HG03039 (cell line): Measurements from ENCODE around the gene RPP30.

Experiments used
- ATAC-seq: cut with Tn5 transposase; IDR thresholded peaks from one replicate; pipeline ENCODE4 v1.9.1; 2021; ENCODE audit warnings: mild to moderate bottlenecking, moderate library complexity; ENCODE audit not compliant: unreplicated experiment

The RPP30 gene

GRCh38 chr10:90871766-90872647, at the start of gene RPP30:
Gene RPP30 (plus strand): TSS chr10:90871974. CDS start chr10:90871987, 13 bp downstream.
- peak; percentile 96 for ATAC-seq

DNA sequence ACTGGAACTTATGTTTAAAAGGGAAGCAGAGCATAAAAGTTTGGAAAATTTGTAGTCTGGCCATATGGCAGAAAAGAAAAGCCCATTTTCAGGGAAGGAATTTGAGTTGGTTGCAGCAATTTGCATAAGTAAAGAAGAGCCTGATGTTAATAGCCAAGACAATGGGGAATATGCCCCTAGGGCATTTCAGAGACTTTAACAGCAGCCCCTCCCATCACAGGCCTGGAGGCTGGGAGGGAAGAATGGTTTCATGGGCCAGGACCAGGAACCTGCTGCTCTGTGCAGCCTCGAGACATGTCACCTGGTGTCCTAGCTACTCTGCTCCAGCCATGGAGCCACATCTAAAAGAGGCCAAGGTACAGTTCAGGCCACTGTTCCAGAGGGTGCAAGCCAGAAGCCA, 49.3 kb upstream of the RPP30 start:
- ATAC-seq, result no peak

DNA sequence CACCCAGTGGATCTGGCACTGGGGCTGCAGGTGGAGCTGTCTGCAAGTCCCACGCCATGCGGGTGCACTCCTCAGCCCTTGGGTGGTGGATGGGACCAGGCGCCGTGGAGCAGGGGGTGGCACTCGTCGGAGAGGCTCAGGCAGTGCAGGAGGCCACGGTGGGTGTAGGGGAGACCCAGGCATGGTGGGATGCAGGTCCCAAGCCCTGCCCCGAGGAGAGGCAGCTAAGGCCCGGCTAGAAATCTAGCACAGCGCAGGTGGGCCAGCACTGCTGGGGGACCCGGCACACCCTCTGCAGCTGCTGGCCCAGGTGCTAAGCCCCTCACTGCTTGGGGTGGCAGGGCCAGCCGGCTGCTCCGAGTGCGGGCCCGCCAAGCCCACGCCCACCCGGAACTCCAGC, 39.7 kb upstream of the RPP30 start:
- no peak for ATAC-seq

DNA sequence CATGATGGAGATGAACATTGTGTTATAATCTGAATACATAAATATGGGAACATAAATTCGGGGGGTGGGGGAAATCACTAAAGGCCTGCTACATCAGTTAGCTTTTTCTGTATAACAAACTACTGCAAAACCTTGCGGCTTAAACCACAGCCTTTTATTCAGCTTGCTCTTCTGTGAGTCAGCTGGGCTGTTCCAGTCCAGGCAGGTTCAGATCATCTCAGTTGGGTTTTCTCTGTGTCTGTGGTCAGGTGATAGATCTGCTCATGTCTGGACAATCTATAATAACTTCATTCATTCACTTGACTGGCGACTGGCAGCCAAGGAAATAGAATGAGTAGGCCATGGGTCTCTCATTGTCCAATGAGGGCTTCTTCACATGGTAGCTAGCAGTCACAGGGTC, 37.4 kb upstream of the RPP30 start:
- ATAC-seq, result no peak

GRCh38 chr10:90837486-90837885, 34.3 kb upstream of the RPP30 start:
- ATAC-seq, result no peak

- ATAC-seq, result no peak
Measured at GRCh38 chr10:90842725-90843124, 29.0 kb upstream of the RPP30 start.

DNA sequence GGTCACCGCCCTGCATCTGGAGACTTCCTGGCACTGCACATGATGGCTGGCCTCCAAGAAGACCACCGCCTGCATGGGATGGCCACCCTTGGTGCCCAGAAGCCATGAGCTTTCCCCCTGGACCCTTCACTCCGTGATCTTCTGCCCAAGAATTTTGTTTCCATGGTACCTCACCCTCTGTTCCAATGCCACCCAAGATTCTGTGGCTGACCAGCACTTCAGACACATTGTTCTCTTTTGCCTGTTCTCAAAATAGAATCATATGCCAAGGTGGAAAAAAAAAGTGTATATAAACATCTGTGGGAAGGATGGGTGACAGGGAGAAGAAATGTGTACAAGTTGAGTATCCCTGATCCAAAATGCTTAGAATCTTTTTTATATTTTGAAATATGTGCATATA, 26.0 kb upstream of the RPP30 start:
- no peak for ATAC-seq

GRCh38 chr10:90846746-90847145, 25.0 kb upstream of the RPP30 start:
- no peak for ATAC-seq

DNA sequence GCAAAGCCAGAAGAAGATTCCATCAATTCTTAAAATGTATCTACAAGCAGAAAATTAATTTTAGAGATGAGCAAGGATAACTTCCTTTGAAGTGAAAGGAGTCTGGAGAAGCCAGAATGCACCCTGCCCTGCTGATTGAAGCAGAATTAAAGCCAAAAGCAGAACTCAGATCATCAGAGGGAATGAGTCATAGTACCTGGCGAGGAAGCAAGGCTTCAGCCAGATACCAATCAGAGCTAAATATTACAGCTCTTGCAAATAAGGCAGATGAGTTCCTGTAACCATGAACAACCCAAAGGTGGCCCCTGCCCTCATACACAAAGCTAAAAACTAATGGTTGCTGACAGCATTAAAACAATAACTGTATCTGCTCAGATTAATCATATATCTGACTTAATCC, 24.3 kb upstream of the RPP30 start:
- ATAC-seq, result no peak

- no peak for ATAC-seq
Measured at GRCh38 chr10:90849956-90850749, 21.6 kb upstream of the RPP30 start.

- no peak for ATAC-seq
Measured at GRCh38 chr10:90855126-90855525, 16.6 kb upstream of the RPP30 start.

DNA sequence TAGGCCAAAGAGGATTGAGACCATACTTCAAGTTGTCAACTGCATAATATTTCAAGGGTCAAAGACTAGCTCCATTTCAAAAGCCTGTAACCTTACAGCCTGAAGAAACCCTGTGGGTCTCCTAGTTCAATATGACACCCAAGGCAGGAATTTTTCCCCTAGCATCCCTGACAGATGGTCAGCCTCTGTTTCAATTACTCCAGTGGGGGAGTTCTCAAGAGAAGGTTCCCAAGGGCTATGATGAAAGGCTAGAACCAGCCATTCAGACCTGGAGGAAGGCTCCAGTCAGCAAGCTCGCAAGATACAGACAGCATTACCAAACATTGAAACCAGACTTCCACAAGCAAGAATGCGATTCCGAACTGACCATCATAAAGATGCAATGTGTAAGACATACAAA, 15.5 kb upstream of the RPP30 start:
- ATAC-seq, result no peak

DNA sequence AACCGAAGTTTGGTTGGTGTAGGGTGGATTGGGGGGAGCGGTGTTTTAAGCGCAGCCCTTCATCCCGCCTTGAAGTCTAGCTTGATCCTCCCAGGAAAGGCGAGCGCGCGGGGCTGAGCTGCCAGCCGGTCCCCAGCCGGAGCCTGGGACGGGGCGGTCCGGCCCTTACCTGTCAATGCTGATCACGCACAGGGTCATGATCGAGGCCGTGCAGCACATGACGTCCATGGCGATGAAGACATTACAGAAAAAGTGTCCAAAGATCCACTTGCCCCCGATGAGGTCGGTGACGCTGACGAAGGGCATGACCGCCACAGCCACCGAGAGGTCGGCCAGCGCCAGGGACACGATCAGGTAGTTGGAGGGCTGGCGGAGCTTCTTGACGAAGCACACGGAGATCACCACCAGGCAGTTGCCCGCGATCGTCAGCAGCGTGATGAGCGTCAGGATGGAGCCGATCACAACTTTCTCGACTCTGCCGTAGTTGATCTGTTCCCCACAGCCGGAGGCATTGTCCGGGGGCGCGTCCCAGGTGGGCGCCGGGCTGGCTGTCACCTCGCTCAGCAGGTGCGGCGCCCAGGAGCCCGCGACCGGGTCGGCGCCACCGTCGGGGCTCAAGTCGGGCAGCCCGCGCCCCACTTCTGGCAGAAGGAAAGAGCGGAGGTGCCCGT, 14.7 kb upstream of the RPP30 start:
- no peak for ATAC-seq

GRCh38 chr10:90857635-90858460, 13.9 kb upstream of the RPP30 start, which contains the start of gene HTR7:
Gene HTR7 (minus strand): TSS chr10:90858039. CDS start chr10:90857671, 368 bp downstream.
- ATAC-seq, result peak; percentile 64

GRCh38 chr10:90858461-90858968, 13.3 kb upstream of the RPP30 start:
- ATAC-seq, result no peak

DNA sequence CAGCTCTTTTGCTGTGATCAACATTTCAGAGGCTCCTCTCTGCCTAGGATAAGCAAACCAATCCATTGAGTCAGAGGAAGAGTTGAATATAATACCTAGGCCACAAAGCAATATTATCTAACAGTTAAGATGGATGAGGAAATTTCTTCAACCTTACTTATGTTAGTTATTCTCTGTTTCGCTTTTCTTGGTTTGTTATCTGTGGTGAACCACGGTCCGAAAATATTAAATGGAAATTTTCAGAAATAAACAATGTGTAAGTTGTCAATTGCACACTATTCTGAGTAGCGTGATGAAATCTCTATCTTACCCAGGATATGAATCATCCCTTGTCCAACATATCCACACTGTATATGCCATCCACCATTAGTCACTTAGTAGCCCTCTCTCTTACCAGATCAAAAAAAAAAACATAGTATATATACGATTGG, 12.4 kb upstream of the RPP30 start:
- no peak for ATAC-seq

DNA sequence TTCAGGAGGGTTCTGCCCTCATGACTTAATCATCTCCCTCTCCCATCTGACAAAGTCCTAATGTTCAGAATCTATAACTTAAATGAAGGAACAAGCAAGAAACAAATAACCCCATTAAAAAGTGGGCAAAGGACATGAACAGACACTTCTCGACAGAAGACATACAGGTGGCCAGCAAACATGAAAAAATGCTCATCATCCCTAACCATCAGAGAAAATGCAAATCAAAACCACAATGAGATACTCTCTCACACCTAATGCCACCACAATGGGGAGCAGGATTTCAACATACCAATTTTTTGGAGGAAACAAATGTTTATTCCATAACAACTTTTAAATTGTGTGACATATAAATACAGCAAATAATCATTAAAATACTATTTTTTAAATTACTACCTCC, 11.0 kb upstream of the RPP30 start:
- ATAC-seq, result no peak

DNA sequence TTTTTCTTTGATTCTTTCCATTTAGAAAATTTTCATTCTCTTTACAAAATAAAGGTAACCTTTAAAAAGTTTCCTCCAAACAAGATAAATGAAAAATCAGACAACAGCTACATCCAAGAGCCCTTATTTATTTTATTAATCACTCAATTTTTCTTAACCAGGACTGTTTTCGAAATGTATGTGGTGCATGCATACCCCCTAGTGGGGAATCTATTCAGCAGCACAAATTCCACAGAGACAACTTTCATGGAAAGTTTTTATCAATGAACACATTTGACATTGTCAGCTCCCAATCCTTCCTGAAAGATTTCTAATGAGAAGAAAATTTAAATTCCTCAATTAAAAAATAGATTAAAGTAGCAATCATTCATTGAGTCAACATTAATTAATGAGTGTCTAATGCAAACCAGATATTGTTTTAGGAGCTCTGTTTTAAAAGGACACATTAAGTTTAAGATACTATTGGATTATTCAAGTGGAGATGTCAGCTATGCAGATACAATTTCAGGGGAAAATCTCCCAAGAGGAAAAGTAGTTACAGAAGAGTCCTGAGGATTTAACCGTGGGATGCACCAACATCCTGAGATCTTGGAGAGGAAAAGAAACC, 8.8 kb upstream of the RPP30 start:
- ATAC-seq, result no peak

DNA sequence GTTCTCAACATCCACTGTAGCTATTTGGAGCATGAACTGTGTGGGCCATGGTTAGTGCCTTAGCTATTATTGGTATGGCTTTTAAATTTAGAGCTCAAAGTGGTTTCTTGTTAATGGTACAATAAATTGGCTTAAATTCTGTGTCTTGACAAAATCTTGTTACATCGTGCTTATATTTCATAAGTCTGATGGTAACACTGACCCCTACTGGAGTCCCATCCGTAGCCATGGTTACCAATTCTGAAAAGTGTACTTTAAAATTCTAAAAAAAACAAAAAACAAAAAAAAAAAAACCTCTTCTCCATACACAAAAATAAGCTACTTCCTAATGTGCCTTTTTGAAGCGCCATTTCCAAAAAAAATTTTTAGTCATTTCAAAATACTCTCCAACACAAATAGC, 6.4 kb upstream of the RPP30 start:
- ATAC-seq, result no peak

- no peak for ATAC-seq
Measured at GRCh38 chr10:90866050-90866598, 5.7 kb upstream of the RPP30 start.
